ENCODE results near the gene DTX3.

Gene DTX3

GRCh38 chr12:57577981-57578758 lies 26.5 kb upstream of the DTX3 start:
- DNase-seq (ENCODE audit: low read depth): no peak
- no peak for TF ChIP-seq CTCF (conservative IDR thresholded peaks at IDR 0.05; ENCODE audit: low read depth, low read length)
- no peak overlapping the region for H3K4me3 ChIP-seq (ENCODE audit: low read length)

- no peak overlapping the region for H3K4me3 ChIP-seq (ENCODE audit: low read length)
- no peak for TF ChIP-seq CTCF (conservative IDR thresholded peaks at IDR 0.05; ENCODE audit: low read depth, low read length)
- DNase-seq (ENCODE audit: low read depth): no peak
Observed at GRCh38 chr12:57579011-57579410, 25.6 kb upstream of the DTX3 start.

GRCh38 chr12:57579677-57580465 lies 24.8 kb upstream of the DTX3 start:
- no peak overlapping the region for H3K4me3 ChIP-seq (ENCODE audit: low read length)
- DNase-seq (ENCODE audit: low read depth): no peak
- no peak for TF ChIP-seq CTCF (conservative IDR thresholded peaks at IDR 0.05; ENCODE audit: low read depth, low read length)

GRCh38 chr12:57580466-57580795 lies 24.2 kb upstream of the DTX3 start:
- TF ChIP-seq CTCF (conservative IDR thresholded peaks at IDR 0.05; ENCODE audit: low read depth, low read length): no peak

GRCh38 chr12:57581802-57582201 lies 22.8 kb upstream of the DTX3 start:
- TF ChIP-seq CTCF (conservative IDR thresholded peaks at IDR 0.05; ENCODE audit: low read depth, low read length): no peak
- no peak overlapping the region for H3K4me3 ChIP-seq (ENCODE audit: low read length)
- DNase-seq (ENCODE audit: low read depth): no peak

More at GRCh38 chr12:57580466-57580795, 24.2 kb upstream of the DTX3 start:
- DNase-seq (ENCODE audit: low read depth): no peak
- no peak overlapping the region for H3K4me3 ChIP-seq (ENCODE audit: low read length)

GRCh38 chr12:57582440-57582839 lies 22.2 kb upstream of the DTX3 start:
- no peak for DNase-seq (ENCODE audit: low read depth)
- H3K4me3 ChIP-seq (ENCODE audit: low read length): no peak overlapping the region
- no peak for TF ChIP-seq CTCF (conservative IDR thresholded peaks at IDR 0.05; ENCODE audit: low read depth, low read length)
